GM19463 (cell line): ENCODE measurements around the gene RBM5.
A peak's percentile ranks its signal among the peaks of the same experiment; 100 is the strongest.

Experiments
- ATAC-seq: cut with Tn5 transposase; IDR thresholded peaks from one replicate; pipeline ENCODE4 v1.9.1; 2021; ENCODE audit warnings: mild to moderate bottlenecking, moderate library complexity; ENCODE audit not compliant: unreplicated experiment

Gene RBM5

DNA sequence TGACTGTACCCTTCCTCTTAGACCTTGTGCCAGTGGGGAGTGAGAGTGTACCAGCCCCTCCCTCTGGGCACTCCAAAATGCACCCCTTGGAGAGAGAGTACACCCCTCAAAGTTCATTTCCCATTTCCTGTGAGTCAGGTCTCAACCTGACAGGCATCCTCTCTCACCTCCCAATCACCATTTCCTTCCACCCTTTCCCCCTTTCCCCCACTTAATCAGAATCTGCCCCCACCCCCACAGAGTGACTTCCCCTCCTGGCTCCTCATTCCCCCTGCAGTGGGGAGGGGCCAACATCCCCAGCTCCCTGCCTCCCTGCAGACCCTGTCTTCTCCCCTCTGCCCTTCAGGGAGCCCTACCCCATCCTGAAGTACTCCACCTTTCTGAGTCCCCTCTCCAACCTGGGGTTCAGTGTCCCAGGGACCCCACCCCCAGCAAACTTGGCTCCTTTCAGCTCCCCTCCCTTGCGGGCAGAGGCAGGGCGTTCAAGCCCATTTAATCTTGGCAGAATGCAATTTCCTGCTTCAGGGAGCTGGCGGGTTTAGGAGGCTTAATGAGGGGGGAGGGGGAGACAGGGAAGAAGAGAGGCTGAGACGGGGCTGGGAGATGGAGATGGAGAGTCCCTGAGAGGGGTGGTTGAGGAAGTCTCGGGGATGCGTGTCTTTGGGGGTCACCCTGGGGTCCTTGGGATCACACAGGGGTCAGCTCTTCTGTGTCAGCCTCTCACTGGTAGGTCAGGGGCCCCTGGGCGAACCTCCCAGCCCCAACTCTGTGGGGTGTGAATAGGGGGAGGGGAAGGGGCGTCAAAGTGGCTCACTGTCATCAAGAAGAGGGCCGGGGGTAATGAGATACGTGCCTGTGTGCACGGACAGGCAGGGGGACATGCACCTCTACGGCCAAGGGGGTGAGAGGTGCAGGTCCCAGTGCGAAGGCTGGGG, 49.8 kb downstream of the RBM5 start:
- ATAC-seq: no peak

DNA sequence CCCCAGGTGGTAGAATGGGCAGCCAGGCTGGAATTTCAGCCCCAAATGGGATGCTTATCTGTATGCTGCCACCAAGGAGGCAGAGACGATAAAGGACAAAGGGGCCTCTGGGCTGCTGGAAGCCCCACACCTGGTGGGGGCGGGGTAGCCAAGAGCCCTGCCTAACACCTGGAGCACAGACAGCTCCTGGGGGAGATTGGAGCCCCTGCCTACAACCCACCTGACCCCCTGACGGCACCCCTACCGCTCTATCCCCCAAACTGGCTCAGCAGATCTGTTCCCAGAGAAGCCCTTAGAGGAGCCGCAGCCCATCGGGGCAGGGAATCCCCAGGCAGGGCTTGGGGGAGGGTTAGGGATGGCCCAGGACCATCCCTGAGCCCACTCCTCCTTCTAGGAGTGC, 50.6 kb downstream of the RBM5 start:
- no peak for ATAC-seq

DNA sequence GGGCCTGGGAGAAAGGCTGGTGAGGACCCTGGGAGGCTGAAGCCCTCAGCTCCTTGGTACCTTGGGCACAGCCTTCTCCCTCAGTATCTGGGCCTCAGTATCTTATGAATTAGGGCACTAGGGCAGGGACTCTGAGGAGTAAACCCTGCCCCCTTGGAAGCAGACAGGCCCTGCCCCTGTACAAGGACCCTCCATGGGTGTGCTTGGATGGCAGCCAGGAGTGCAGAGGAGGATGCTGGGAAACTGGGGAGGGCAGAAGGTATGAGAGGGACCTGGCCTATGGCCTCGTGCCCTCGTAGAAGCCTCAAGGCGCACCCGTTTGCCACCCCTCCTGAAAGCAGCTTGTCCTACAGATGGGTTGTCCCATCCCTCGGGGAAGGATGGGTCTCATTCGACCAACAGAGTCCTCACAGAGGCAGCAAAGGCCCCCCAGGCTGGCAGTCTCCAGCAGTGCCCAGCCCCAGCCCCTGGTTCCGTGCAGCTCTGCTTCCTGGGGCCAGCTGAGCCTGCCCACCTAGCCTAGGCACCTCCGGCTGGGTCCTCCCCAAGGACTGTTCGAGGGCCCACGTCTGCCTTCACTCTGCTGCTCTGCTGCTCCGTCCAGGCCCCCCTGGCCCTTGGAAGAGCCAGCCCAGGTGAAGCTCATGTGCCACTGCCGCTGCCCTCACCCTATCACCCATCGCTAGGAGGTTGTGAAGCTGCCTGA, 51.2 kb downstream of the RBM5 start:
- ATAC-seq: no peak

DNA sequence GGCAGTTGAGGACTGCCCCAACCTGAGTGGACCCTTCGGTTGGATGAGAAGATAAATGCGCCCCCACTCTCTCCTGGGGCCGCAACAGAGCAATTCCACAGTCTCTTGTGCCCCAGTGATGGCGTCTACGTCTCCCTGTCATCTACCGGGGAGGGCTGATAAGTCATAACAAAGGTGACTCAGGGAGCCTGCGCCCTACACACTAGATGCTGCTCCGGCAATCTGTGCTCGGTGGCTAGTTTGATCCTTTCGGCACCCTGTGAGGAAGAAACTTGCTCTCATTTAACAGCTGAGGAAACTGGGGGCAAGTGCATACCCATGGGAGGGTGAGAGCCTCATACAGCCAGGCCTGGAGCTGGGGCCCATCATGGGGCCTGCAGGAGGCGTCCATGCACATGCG, 52.3 kb downstream of the RBM5 start:
- ATAC-seq: no peak

- ATAC-seq: no peak
Measured at GRCh38 chr3:50146316-50146901, 57.7 kb downstream of the RBM5 start.

GRCh38 chr3:50147016-50147415, 58.3 kb downstream of the RBM5 start:
- no peak for ATAC-seq

GRCh38 chr3:50147447-50147846, 58.7 kb downstream of the RBM5 start:
- ATAC-seq: no peak

- no peak for ATAC-seq
Measured at GRCh38 chr3:50147861-50148260, 59.1 kb downstream of the RBM5 start.

- no peak for ATAC-seq
Measured at GRCh38 chr3:50150404-50150750, 61.7 kb downstream of the RBM5 start.

DNA sequence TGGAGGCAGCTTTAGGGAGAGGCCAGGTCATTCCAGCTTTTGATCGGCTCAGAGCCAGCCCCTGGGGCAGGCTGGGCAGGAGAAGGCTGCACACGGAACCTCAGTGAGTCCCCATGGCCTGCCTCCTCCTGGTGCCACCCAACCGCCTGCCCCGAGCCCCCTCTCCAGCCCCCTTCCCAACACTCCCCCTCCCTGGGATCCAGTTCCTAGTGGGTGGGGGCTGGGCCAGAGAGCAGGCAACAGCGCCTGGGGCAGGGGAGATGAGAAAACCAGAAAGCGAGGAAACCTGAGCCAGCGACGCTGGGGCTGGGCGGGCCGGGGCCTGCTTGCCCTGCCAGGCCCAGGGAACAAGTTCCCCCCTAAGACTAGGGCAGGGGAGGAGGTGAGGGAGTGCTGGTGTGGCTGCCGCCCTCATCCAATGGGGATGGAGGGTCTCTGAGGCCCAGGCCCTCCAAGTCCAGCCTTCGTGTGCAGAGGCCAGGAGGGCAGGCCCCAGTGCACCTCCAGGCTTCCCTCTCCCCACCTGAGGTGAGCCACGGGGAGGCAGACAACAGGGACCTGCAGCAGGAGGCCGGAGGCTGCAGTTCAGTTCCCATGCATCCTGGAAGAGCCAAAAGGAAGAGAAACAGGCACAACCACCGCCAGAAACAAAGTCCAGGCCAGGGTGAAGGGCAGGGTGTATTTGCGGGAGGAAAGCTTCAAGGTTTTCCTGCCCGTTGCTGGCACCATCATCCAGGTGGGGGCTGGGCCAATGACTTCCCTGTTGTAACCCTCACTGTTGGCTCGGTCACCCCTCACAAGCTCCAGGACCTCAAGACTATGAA, 62.4 kb downstream of the RBM5 start:
- no peak for ATAC-seq

DNA sequence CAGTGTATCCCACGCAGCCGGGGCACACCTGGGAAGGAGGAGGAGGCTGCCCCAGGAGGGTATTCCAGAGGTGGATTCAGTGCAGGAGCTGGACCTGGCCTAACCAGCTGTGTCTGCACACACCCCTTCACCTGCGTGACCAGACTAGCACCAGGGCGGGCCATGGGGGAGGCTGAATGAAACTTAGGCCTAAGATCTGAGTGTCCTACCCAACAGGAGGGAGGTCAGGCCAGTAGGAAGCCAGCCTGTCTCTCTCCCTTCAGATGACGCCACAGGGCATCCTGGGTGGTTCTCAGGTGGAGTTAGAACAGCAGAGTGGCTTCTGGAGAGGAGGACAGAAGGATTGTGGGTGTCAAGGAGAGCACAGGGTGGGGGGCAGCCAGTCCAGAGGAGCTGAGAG, 63.0 kb downstream of the RBM5 start:
- ATAC-seq: no peak

DNA sequence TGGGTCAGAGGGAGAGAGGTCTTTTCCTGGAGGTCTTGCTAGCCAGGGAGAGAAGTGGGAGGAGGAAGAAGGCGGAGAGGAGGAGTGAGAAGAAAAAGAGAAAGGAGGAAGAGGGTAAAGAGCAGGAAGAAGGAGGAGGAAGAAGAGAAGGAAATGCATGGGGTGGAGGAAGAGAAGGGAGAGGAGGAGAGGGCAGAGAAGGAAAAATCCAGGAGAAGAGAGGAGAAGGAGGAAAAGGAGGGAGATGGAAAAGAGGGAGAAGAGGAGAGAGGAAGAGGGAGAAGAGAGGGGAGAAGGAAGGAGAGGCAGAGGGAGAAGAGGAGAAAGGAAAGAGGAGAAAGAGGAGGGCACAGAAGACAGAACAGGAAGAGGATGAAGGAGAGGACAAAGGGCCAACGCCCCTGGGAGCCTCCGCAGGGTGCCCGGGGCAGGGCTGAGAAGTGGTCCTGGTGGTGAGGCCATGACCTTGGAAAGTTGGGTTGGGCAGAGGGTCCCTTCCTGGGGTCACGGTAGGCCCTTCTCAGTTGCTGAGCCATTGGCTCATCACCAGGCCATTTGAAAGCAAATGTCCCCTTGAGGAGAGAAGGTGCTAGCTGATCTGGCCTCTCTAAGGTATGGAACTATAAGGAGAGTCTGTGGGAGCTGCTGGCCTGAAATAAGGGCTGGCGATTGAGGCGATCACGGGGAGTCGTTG, 65.2 kb downstream of the RBM5 start:
- ATAC-seq: no peak

DNA sequence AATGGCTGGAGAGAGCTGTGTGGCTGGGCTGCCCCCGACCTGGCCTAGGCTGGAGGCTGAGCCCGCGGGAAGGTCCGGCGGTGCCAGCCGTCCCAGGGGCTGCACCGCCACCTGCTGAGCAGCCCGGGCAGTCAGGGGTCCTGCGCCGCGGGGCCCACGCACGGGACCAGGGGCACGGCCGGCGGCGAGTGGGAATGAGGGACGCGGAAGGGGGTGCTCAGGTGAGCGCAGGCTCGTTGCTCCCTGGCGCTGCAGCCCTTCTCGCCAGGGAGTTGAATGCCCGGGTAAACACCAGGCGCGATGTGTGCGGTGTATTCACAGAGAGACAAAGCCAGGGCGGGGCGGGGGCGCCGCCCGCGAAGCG, 65.7 kb downstream of the RBM5 start:
- peak; percentile 21 for ATAC-seq

DNA sequence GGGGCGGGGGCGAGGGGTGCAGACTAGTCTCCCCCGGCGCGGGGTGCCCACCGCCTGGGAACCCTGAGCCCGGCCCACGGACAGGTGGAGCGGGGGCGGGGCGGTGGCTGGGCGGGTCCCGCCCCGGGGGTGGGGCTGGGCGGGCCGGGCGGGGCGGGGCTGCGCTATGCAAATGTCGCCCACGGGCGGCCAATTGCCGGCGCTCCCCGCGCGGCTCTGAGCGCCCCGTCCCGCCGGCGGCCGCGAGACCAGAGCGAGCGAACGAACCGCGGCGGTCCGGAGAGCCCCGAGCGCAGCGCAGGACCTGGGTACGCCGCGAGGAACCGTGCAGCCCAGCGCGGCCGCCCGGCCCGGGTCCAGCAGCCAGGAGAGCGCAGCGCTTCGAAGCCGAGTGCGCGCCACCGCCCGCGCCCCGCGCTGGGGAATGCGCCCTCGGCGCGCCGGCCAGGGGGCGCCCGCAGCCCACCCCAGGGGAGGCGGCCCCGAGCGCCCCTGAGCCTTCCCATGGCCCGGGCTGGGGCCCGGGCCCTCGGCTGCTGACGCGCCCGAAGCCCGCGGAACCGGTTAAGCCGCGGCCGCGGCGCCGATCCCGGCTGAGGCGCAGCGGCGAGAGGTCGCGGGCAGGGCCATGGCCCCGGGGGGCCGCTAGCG, 66.2 kb downstream of the RBM5 start, which contains the start of gene SEMA3F:
SEMA3F (plus strand) TSS at position 485 of the 651 bp plus-strand sequence. CDS start 4,299 bp downstream, outside the sequence.
- ATAC-seq: peak; percentile 91

- ATAC-seq: no peak
Measured at GRCh38 chr3:50155491-50155878, 66.8 kb downstream of the RBM5 start.

DNA sequence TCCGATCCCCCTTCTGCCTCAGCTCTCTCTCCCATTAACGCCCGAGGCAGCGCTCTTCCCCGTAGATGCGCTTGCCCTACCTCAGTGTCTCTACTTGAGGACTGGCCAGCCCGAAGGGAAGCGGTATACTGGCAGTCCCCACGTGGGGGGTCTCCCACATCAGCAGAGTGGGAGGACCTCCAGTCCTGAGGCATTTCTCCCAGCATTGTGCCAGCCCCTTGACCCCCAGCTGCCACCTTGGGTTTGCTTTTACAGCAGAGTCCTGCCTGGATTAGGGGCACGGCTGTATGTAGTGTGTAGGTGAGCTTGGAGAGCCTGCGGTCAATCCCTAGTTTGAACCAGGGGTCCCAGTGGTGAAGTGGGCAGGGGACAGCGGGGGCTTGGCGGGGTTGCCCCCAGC, 67.2 kb downstream of the RBM5 start:
- ATAC-seq: no peak

GRCh38 chr3:50156549-50157493, 68.1 kb downstream of the RBM5 start:
- ATAC-seq: no peak

DNA sequence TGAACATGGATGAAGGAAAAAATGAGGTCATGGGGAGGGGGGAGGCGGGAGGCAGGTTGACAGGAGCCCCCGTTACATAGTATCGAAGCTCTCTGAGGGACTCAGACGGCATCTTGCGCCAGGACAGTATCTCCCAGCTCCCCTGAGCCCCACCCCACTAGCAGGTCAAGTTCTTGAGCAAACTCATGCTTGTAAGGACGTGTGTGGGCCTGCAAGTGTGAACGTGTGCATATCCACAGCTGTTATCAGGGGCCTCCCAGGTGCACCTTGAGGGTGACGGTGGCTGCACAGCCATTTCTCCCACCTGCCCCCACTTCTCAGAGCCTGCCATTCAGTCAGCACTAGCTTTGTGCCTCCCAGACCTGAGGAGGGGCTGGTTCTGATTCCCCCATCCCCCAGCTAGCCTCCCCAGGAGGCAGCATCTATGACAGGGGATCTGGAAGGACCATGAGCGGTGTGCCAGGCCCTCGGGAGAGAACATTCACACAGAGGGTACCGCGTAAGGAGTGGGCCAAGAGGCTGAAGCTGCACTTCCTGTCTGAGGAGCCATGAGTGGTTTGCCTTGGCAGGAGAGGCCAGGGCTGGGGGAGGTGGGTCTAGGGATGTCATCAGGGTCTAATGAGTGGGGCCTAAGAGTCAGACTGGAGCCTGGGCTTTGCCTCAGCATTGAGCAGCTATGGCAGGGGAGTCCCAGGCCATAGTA, 69.3 kb downstream of the RBM5 start:
- no peak for ATAC-seq
